LNCAP (cell line): ENCODE data around the gene HNRNPM.

Experiments
- CTCF ChIP-seq: fragments of 450-650 bp; IDR thresholded peaks from 2 replicates; pipeline ENCODE4 v1.5.1; 2017; ENCODE audit warnings: mild to moderate bottlenecking

The HNRNPM gene

GRCh38 chr19:8444677-8445487 lies at the start of gene HNRNPM:
HNRNPM (plus strand) TSS chr19:8444975; CDS start chr19:8444999, 24 bp downstream.
- no peak for TF ChIP-seq CTCF

GRCh38 chr19:8395621-8396082 lies 49.1 kb upstream of the HNRNPM start:
- TF ChIP-seq CTCF: no peak

GRCh38 chr19:8396185-8396562 lies 48.6 kb upstream of the HNRNPM start:
- no peak for TF ChIP-seq CTCF

- no peak; the same call in 1 of the 2 replicates for TF ChIP-seq CTCF
Observed at GRCh38 chr19:8396563-8397203, 48.1 kb upstream of the HNRNPM start.

GRCh38 chr19:8397271-8397670 lies 47.5 kb upstream of the HNRNPM start:
- TF ChIP-seq CTCF: no peak

- no peak for TF ChIP-seq CTCF
Observed at GRCh38 chr19:8397746-8398310, 46.9 kb upstream of the HNRNPM start.

- TF ChIP-seq CTCF: no peak
Observed at GRCh38 chr19:8398311-8398771, 46.4 kb upstream of the HNRNPM start.
